Activated CD8-positive, alpha-beta memory T cell treated with anti-CD3 and anti-CD28 coated beads for 24 hours (primary cell): ENCODE data around the gene CFAP161.

Source experiments
- DNase-seq: peaks from one replicate; pipeline ENCODE4 v3.0.0-alpha.2; 2020

CFAP161 gene

DNA sequence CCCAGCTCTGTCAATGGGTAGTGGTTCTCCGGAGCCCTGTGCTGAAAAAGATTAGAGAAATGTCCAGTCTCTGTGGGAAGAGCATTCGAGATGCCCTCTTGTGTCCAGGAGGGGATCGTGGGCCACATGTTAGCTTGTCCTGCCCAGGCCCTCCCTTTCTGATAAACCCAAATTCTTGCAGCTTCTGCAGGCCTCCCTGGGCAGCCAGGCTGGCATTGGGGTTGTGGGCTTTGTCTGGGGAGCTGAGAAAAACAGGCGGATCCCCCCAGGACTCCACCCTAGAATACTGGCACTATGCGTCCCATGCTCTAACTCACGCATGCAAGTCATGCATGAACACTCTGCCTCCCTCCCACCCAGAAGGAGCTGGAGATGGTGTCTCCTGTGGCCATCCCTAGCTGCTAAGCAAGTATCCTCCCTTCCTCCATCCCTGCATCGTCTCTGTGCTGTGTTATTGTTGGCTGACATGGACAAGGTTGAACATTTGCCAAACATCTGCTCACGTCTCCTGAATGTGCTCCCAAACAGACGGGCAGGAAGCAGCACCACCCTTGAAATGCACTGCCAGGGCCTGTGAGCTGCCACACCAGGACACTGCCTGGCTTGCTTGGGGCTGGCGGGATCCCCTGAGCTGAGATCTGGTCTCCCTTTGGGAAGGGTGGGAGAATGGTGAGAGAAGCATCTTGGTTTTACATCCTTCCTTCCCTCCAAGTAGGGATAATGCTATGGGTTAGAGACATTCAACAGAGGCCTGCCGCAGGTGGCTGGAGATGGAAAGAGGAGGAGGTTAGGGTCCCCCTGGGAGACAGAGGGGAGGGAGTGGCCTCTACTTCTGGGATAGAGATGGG, 26.5 kb downstream of the CFAP161 start:
- DNase-seq: no peak

DNA sequence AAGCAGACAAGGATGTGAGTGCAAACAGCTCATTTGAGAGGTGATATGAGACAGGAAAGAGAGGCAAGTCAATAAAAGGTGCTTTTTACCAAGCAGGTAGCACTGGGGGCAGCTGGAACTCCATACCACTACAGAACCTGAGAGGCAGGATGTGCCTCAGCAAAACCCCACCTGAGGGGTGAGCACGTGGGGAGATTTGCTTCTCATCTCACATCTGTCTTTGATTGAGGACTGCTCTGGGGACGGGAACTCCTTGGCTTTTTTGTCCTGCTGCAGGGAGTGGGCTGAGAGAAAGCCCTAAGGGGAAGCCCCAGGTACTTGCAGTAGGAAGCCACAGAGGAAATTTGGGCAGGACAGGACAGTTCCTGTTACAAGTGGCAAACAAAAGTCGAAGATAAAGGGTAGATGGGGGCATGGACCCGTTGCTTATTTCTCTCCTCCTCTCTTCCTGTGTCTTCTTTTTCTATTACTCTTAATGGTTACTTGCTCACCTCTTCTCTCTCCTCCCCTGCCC, 27.1 kb downstream of the CFAP161 start:
- no peak for DNase-seq

DNA sequence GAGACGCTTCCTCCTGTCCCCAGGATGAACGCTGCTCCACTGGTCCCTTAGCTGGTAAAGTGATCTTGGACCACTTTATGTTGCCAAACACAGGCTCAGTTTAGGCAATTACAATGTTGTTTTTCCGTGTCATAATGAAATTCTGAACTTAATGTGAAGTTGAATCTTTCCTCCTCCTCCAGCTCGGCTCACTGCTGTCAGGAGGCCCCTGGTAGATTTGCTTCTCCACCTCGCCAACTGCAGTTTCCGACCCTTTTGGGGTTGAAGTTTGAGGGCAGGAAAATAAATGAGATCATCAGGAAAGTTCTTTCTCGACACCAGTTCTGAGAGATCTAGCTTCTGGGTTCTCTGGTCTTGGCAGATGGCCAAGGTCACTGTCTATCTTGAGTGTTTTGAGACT, 27.8 kb downstream of the CFAP161 start:
- no peak for DNase-seq

DNA sequence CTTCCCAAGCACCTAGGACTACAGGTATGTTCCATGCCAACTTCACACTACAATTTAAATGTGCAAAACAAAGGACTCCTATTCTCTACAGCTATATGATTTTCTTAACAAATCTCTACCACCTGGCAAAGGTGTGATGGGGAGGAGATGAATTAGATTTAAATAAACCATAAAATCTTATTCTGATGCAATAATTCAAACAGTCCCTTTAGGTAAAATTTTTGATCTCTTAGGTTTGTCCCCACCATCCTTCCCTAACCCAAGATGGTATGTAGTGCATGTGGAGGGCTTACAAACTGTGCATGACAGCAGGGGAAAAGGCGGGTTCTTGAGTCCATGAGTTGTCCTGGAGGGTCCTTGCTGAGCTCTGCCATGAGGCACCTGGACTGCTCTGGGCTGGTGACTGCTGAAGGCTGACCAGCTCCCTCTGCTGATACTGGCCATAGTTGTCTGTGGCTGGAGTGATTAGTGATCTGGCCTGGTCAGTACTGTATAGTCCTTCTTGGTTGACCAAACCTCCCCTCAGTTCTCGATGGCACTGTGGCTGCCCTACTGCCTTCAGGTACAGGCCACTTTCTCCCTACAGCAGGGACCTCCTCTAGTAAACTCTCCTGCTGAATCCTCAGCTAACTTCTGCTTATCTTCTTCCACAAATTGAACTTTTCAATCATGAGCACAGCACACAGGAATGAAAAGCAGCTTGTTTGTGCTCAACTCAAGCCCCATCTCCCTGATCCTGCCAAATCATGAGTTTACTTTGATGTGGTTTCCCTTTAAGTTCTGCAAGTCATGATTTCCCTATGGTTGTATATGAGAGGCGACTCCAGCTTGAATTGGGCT, 30.1 kb downstream of the CFAP161 start:
- DNase-seq: no peak

DNA sequence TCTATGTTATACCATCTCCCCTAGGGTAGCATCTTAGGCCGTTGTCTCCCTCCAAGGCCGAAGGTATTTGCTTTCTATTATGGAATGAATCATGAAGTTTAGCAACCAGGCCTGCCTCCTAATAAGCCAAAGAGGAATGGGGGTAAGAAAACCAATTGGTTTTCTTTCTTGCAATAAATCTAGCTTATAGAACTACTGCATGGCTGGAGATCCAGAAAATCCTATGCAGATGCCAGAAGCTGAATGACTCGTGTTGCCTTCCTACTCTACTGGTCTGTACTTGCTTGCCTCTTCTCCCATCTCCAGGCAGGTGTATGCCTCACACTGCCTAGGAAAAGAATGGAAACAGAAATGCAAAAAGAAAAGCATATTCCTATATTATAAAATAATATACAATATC, 31.5 kb downstream of the CFAP161 start:
- DNase-seq: no peak

DNA sequence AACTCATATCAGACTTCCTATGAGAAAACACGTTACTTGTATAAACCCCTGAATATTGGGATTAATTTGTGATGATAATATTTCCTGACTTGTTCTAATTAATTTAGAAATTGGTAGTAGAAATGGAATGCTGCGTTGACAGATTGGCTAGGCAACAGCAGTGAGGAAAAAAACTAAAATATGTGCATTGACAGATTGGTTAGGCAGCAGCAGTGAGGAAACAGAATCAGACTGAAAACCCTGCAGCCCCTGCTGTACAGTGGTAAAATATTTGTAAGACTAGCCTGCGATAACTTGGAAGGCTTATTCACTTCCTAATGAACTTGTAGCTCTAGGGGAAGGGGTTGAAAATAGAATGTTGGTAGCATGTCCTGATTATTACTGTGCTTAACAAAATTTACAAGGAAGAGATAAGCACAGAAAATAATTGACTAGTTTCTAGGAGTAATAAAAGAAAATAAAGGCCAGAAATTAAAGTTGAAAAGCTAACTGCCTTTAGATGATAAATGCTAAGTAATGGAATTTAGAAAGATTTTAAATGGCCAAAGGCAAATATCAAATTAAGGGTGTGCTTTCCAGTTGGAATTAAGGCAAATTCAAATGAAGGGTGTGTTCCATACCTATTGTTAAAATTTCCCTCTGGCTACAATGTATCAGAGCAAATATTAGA, 32.7 kb downstream of the CFAP161 start:
- DNase-seq: no peak

DNA sequence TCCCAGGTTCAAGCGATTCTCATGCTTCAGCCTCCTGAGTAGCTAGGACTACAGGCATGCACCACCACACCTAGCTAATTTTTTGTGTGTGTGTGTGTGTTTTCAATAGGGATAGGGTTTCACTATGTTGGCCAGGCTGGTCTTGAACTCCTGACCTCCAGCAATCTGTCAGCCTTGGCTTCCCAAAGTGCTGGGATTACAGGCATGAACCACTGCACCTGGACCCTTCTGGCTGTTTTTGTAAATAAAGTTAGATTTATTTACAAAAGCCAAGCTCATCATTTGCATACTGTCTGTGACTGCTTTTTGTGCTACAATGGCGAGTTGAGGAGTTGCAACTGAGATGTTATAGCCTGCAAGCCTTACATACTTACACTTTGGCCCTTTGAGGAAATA, 34.1 kb downstream of the CFAP161 start:
- no peak for DNase-seq

DNA sequence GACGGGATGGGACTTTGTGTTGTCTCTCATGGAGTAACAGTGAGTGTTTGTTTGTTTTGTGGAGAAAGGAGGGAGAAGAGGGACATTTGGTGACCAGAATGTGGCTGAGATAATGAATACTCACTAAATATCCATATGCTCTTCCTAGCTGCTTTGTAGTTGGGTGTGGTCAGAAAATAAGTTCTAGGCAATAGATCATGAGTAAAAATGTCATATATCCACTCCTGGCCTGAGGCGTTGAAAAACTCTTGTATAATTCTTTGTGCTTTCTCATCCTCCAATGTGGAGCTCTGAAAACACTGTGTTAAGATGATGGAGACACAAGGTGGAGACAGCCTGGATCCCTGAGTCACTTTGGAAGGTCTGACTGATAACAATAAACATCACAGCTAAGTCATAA, 34.6 kb downstream of the CFAP161 start:
- no peak for DNase-seq

DNA sequence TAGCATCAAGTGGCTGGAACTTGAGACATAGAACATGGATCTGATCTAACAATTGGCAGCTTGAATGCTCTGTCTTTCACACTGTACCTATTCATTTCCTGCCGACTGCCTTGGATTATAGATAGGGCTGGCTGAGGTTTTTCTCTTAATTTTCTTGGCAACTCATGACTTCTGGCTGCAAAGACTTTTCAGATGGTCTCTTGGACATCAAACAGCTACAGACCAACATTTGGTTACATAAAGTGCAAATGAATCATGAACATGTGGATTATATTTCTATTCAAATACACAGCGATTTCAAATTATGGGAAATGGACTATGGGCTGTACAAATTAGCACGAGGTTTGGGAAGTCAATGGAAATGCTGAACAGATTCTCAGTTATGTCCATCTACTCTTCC, 36.4 kb downstream of the CFAP161 start:
- no peak for DNase-seq

DNA sequence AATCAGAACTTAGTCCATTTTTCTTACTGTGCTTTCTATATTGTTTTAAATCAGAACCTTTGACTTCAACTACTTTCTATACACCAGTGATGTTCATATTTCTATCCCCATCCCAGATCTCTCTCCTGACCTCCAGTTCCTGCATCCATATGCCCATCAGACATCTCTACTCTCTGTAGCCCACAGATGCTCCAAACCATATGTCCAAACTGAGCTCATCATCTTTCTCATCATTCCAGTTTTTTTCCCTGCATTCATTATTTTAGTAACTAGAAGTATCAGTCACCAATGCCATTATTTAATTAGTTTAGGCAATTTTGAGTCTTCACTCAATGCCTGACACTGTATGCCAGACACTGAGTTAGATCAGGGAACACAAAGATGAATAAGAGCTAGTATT, 37.2 kb downstream of the CFAP161 start:
- DNase-seq: no peak

DNA sequence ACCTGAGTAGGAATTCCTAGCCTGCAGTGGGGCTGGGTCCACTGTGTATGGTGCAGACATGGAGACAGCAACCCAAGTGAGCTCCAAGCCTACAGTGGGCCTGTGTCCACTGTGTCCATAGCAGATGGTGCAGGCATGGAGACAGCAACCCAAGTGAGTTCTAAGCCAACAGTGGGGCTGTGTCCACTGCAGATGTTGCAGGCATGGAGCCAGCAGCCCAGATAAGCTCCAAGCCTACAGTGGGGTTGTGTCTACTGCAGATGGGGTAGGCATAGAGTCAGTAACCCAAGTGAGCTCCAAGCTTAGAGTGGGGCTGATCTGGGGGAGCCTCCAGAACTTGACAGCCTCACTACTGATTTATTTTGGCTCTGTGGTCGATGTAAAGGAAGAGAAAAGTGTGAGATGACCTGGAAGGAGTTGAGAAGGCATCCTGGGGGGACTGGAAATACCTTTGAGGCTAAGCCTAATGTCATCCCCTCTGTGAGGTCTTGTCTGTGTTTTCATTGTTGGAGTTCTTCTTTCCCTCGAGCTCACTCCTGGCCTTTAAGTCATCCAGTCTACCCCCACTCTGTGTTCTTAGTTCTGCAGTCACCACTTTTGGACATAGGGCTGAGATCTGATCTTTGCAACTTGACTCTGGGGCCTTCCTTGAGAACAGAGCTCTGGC, 40.2 kb downstream of the CFAP161 start:
- no peak for DNase-seq

DNA sequence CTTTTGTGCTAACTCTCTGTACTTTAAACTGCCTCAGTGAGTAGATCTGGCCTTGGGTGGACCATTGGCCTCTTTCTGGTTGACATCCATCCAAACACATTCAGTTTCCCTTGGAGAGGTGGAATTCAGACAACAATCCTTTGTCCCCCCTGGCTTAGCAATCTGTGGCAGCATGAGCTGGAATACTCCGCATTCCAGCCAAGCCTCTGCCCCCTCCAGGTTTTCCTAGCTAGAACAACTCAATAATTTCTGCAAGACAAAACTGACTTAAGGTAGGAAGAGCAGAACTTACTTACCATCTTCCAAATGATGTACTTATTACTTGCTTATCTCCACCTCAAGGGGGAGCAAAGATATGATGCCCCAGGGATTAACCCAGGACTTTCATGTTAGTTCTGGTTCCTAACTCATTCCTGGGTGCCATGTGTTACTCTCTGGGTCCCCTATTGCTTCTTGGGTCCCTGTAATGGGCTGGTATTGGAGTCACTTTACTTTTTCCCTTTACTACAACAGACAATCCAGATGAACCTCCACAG, 40.8 kb downstream of the CFAP161 start:
- no peak for DNase-seq

DNA sequence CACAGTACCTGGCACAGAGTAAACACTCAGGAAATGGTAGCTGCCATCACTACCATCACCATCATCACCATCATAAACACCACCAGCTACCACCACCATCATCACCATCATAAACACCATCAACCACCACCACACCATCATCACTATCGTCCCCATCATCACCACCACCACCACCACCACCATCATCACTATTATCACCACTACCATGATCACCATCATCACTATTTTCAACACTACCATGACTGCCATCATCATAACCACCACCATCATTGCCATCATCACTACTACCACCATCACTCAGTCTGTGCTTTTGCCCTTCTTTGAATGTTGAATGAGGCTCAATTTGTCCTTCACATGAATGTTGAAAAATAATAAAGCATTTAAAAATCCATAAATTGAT, 41.4 kb downstream of the CFAP161 start:
- DNase-seq: no peak

DNA sequence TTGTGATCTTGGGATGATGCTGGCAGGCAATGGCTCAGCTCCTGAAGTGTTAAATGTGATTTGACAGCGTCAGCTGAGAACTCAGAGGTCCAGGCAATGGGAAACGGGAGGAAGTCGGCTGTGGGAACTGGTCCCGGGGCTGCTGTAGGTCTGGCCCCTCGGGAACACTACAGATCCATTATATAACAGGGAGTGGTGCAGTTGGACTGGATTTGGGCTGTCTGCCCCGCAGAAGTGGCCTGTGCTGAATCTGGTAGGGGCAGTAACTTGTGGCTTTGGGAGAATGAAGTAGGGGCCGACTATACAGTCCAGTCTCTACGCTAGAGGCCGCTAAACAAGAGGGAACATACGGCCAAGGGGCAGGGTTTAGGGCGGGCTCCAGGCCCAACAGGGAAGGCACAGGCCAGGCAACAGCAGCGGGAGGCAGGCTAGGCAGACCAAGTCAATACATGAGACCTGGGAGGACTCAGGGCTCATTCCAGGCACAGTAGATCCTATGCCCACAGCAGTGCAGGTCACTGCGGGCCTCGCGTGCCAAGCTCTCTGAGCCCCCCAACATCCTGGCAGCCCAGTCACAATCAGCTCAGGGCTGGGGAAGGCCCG, 42.3 kb downstream of the CFAP161 start:
- no peak for DNase-seq

DNA sequence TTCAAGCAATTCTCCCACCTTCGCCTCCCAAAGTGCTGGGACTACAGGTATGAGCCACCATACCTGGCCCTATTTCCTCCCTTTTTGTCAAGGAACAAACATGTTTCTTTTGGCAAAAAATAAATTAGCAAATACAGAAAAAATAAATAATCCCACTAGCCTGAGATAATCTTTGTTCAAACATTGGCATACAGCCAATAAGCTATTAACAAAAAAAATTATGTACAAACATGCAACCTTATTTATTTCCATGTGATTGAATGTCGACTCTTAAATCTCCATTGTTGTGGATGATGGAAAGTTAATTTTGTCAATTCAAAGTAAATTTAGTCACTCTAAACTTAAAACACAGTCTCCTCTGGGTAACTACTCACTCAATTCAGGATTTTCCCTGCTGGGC, 44.3 kb downstream of the CFAP161 start:
- no peak for DNase-seq

DNA sequence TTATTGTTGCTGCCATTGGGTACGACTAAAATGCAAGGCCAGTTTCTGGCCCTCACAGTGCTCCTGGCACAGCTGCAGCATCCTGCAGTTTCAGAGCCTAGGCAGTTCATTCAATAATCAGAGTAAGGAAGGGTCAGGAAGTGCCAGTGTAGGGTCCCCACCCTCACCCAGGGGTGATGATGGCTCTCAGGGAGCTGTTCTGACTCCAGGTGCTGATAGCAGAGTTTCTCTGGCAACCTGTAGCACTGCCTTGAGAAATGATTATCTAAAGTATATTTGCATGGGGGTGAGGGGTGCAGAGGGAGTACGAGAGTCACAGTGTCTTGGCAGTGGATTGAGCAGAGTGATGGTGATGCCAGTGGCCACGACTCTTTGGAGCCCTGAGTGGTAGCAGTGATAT, 47.1 kb downstream of the CFAP161 start:
- DNase-seq: no peak

DNA sequence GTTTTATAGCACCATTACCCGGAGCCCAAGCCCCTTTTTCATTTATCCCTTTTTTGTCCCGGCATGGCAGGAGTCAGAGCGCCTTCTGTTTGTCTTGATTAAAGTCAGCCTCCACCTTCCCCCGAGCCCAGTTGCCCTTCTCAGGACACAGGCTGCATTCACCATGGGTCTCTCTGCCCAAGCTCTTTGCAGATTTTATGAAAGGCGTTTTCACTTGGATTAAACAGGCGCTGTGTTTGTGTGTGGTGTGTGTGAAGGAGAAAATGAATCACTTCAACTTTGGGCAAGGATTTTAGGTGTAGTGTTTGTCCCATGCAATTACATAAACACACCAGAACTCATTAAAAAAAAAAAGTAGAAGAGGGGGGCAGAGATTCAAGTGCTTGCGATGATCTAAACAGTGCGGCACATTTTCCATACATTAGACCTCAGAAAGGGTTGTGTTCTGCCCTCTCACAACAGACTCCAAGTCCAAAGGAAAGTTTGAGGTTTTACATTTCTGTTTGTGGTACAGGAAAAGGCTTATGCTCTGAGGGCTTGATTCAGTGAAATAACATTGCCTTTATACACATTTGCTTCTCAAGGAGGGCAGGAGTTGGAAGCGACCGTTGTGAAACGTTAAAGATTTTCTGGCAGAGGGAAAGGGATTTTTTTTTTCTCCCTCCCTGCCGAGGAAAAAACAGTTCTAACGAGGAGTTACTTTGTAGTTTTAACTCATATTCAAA, 48.1 kb downstream of the CFAP161 start:
- no peak for DNase-seq

DNA sequence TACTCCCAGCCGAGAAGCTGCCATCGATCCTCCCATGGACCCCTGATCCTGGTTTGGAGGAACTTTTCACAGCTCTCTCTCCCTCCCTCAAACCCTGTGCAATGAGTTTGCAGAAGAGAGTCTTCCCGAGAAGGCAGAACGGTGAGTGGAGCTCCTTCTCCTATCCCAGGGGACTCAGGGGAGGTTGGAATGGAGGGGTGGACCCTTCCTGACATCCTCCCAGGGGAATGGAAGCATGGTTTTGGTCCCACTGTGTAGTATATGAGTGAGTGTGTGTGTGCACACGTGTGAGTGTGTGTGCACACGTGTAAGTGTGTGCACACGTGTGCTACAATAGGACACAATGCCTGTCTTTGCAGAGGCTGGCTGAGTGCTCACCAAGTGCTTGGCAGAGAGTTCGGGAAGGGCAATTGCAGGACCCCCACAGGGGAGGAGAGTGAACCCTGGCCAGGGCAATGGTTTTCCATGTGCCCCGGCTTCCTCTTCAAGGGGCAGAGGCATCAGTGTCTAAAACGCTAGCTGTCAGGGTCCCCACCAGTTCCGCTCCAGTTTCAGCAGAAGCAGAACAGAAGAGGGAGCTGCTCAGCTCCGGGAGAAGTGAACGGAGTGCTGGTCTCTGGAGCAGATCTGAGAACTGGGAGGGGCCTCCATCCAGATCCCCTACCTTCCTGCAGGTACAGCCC, 48.8 kb downstream of the CFAP161 start:
- DNase-seq: no peak

DNA sequence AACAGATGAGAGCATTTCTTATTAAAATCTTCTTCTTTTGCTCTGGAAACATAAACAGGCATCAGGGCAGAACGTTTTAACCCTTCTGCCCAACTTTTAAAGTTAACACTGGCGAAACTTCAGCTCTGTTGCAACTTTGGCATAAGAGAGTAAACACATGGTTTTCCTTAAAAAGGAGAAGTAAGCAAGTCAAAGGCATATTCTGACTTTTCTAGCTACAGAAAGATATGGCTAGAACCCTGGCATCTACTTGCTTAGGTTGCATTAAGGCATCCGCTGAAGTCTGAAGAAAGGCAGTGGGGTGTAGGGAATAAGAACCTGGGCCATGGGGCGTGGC, 49.3 kb downstream of the CFAP161 start:
- no peak for DNase-seq

DNA sequence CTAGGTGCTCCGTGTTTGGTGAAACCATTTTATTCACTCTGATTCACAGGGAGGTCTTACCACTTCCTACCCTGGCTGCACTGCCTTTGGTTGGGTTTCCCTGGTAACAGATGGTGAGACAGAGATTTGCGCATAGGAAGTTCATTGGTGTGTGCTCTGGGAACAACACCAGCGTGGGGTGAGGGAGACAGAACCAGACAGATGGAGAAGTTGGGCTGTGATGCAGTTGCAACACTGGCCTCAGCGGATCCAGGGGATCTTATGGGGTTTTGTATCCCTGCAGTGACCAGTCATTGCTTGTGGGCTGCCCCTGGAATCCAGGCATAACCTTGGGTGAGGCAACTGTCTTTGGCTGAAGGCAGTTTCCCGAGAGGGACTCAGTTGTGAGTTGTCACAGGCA, 50.1 kb downstream of the CFAP161 start:
- no peak for DNase-seq
